ENCODE data around the gene STARD3.

DNA sequence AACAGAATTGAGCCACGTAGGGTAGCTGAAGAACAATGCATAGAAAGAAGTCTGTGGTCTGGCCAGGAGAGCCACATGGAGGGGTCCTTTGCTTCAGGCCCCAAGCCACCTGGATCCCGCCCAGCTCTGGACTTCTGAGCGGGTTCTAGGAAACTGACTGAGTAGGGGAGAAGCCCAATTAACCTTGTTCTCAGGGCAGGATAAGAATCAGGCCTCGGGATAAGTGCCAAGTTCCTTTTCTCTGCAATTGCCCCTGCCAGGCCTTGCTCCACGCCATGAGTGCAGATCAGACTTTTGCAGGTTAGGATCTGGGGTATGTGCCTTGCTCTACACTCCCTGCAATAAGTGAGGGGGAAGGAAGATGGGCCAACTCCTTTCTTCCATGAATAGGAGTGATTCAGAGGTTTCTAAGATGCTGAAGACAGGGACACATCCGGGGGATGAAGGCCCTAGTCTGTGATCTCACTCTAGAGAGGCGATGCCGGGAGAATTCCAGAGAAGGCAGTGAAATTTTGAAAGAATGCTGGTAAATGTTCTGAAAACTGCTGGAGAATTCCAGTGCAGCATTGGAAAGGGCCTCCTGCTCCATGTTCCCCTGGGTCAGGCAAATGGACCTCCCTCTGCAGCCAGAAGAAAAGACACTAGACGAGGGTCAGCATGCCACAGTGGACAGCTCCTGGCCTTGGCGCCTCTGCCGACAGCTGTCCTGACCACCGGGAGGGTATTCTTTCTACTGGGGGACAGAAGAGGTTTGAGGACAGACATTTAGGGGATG is 35.0 kb upstream of the STARD3 start:
- TF ChIP-seq, protein P1, sequence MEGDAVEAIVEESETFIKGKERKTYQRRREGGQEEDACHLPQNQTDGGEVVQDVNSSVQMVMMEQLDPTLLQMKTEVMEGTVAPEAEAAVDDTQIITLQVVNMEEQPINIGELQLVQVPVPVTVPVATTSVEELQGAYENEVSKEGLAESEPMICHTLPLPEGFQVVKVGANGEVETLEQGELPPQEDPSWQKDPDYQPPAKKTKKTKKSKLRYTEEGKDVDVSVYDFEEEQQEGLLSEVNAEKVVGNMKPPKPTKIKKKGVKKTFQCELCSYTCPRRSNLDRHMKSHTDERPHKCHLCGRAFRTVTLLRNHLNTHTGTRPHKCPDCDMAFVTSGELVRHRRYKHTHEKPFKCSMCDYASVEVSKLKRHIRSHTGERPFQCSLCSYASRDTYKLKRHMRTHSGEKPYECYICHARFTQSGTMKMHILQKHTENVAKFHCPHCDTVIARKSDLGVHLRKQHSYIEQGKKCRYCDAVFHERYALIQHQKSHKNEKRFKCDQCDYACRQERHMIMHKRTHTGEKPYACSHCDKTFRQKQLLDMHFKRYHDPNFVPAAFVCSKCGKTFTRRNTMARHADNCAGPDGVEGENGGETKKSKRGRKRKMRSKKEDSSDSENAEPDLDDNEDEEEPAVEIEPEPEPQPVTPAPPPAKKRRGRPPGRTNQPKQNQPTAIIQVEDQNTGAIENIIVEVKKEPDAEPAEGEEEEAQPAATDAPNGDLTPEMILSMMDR (IDR thresholded peaks at IDR 0.05) = no peak
- no peak for TF ChIP-seq EP300 (IDR thresholded peaks at IDR 0.05)
- TF ChIP-seq POLR2A (IDR thresholded peaks at IDR 0.05) = no peak
